Measurements from ENCODE around the gene CRBN. TPM values are rescaled to one million over a fixed set of nuclear protein-coding genes. Genes with fewer than 3 reads are reported as not detected.

Gene CRBN
- total RNA-seq (2022; extraction: Qiagen RNA extraction): 22.4 to 33.3 TPM (median 25.9 TPM) in 5 replicates

DNA sequence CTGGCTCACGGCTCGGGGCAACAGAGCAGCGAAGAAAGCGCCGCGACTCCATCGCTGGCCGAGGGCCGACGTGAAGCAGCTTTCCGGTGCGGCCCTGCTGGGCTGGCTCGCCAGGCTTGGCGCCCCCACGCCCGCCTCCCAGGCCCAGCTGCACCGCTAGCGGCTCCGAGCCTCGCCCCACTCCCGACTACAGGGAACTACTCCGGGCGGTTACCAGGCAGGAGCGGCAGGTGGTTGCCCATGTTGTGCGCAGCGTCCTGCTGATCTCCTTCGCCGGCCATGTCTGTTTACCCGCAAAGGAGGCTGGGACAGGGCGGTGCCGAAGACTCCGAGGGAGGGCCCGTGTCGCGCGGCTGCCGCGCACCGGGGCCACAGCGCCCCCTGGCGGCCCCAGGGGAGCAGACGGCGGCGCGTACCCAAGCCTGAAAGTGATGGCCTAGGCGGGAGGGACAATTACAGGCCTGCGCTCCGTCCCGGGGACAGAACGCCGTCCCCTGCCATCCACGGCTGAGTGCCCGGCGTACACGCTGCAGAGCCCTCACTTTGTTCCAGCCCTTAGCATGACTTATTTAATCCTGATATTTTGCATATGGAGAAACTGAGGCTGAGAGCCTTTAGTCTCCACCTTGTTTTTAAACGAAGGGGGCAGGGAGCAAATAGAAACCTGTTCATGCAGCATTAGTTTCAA, at the start of gene CRBN:
TSS of gene CRBN (minus strand) at position 285 of the 688 bp plus-strand sequence. CDS start at position 281, 4 bp downstream.

DNA sequence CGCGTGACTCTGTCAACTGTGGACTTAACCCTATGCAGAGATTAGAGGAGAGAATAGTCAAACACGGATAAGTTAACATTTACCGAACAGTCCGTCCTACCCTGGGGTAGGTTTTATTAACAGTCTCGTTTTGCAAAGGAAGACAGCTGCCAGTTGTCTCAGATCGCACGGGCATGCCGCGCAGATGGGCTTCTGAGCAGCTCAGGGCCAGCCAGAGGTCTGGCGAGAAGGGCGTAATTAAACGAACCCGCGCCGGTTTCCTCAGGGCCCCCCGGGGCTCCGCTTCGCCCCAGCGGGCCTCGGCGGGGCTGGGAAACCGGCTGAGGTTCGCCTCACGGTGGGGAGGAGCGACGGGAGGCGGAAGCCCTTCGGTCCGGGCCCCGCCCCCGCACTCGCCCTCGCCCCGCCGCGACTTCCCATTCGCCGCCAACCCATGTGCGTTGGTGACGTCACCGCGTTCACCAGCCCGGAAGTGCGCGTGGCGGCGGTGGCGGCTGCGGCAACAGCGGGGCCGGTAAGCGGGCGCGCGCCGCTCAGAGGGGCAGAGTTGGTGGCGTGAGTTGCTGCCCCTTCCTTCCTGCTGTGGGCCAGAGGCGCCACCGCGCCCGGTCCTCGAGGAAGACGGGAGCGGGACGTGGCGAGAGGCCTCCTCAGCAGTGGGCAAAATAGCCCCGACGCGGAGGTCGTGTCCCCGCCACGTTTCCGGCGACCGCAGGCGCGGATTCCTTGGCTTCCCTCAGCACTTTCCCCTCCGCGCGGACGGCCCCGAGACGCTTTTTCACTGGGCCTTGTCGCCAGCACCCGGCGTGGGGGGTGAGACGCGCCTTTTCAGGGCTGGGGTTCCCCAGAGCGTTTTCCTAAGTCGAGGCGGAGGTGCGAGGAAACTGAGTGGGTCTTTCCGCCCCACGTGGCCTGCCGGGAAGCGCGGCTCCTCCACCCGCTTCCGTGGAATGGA, 52.7 kb downstream of the CRBN start, which contains the start of gene TRNT1:
TSS of gene TRNT1 (plus strand) at position 464 of the 955 bp plus-strand sequence. CDS start 2,101 bp downstream, outside the sequence.

DNA sequence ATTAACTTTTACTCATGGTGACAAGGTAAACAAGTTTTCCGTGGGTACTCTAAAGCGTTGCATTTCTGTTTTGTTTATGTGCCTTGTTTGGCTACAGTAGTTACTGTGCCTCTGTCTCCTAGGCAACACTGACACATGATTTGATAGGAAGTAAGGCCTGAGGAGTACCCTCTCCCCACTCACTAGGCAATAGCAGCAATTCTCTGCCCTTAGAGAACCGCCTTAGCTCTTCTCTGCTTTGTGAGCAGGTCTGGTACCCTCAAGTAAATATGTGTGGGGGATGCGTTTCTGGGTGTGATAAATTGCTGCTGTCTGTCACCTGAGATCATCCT, 69.2 kb downstream of the CRBN start, which contains the start of gene IL5RA:
TSS of gene IL5RA (minus strand) at position 76 of the 332 bp plus-strand sequence. CDS start 5,390 bp downstream, outside the sequence.

Other genes with a start within 250 kb of the CRBN start
- gene IL5RA, start 69.3 kb downstream of the CRBN start, total RNA-seq (2022; extraction: Qiagen RNA extraction): not detected in 5 replicates
- 24.3 to 31.4 TPM (median 27.3 TPM) in 5 replicates for gene TRNT1, start 52.8 kb downstream of the CRBN start, total RNA-seq (2022; extraction: Qiagen RNA extraction)

All from A549 treated with AZD2906 at 1 μM for 4 hours (cell line).